GM10248 (cell line): Measurements from ENCODE around the gene OR4C16.

Source experiments
- CTCF ChIA-PET: fragments of 300-600 bp; sonication (Branson Sonifier 250); formaldehyde crosslinking; extraction: SDS; loops from one replicate; lab custom pipeline; 2021; ENCODE audit warnings: antibody characterized with exemption; lab: Yijun Ruan, JAX
- POLR2A ChIA-PET: fragments of 350-650 bp; sonication (Branson Sonifier 250); formaldehyde crosslinking; extraction: SDS; loops from one replicate; lab custom pipeline; 2020; ENCODE audit warnings: antibody characterized with exemption; lab: Yijun Ruan, JAX
- DNase-seq: peaks from one replicate; pipeline ENCODE4 v3.0.0; 2012; ENCODE audit errors: extremely low spot score
- TF ChIP-seq, protein P1 (sequence below): IDR thresholded peaks from 2 replicates; pipeline ENCODE4 v1.5.1; 2012; ENCODE audit warnings: mild to moderate bottlenecking, low read depth; ENCODE audit errors: extremely low read depth, missing control alignments, control extremely low read depth

OR4C16 gene

DNA sequence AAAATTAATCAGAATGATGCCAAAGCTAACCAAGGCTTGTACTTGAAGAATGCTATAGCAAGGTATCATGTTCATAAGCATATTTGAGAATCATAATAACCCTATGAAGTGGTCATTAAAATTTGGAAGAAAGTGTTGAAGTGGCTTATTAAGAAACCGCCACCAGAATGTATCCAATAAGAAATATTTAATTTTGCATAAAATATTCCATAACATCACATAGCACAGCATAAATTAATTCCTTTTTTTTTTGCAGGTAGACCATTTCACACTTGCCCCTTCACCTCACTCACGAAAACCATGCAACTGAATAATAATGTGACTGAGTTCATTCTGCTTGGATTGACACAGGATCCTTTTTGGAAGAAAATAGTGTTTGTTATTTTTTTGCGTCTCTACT is at the start of gene OR4C16:
Gene OR4C16, plus strand, starts transcription at position 301 of the 400 bp plus-strand sequence. Its CDS starts 0 bp downstream, at position 301.
- TF ChIP-seq, protein P1, sequence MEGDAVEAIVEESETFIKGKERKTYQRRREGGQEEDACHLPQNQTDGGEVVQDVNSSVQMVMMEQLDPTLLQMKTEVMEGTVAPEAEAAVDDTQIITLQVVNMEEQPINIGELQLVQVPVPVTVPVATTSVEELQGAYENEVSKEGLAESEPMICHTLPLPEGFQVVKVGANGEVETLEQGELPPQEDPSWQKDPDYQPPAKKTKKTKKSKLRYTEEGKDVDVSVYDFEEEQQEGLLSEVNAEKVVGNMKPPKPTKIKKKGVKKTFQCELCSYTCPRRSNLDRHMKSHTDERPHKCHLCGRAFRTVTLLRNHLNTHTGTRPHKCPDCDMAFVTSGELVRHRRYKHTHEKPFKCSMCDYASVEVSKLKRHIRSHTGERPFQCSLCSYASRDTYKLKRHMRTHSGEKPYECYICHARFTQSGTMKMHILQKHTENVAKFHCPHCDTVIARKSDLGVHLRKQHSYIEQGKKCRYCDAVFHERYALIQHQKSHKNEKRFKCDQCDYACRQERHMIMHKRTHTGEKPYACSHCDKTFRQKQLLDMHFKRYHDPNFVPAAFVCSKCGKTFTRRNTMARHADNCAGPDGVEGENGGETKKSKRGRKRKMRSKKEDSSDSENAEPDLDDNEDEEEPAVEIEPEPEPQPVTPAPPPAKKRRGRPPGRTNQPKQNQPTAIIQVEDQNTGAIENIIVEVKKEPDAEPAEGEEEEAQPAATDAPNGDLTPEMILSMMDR, result no peak
- DNase-seq, result no peak
- CTCF ChIA-PET, result no interaction called here
- POLR2A ChIA-PET, result no interaction called here

GRCh38 chr11:55554169-55554568 is 17.8 kb upstream of the OR4C16 start, which contains the start of gene OR4C15:
Gene OR4C15 (plus strand): TSS chr11:55554469. CDS start chr11:55554469, 0 bp downstream.
- DNase-seq, result no peak
- POLR2A ChIA-PET, result no interaction called here
- TF ChIP-seq, protein P1, result no peak
- CTCF ChIA-PET, result no interaction called here

GRCh38 chr11:55572548-55572947 is 620 bp downstream of the OR4C16 start:
- ChIA-PET POLR2A (no interaction called here), CTCF (no interaction called here)
- no peak for DNase-seq
- TF ChIP-seq, protein P1, result no peak

DNA sequence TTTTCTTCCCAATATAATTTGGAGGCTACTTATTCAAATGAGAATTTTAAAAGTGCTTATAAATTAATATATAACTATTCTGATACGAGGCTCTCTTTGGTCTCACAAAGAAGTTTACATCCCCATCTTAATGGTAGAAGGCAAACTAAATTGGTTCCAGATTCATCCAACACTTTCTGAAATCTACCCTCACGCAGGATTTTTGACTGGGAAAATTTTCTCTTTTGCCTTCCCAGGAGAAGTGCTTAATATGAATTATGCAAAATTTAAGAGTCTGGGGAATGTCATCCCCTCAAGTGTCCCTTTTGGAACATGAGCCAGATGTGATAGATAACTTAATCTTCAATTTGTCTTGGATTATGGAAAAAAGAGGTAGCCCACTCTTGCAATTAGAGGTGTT is 35.6 kb downstream of the OR4C16 start, which contains the start of gene OR4C11:
Gene OR4C11, minus strand, starts transcription at position 101 of the 400 bp plus-strand sequence. CDS start 3,272 bp downstream, outside the sequence.
- no peak for DNase-seq
- TF ChIP-seq, protein P1, result no peak
- CTCF ChIA-PET, result no interaction called here
- POLR2A ChIA-PET, result no interaction called here
